CD4-positive, alpha-beta T cell treated with Interleukin-12 subunit alpha and Interleukin-12 subunit beta, for 1 hour (primary cell): Measurements from ENCODE around the gene DOLPP1.
A peak's percentile ranks its signal among the peaks of the same experiment; 100 is the strongest.
"Not testable (repeated sequence)": the region's sequence is repeated elsewhere in the genome, so short reads cannot be mapped to it uniquely, and the experiment has no call there.

Source experiments
- DNase-seq: peaks from one replicate; pipeline ENCODE4 v3.0.0-alpha.2; 2020

The DOLPP1 gene

DNA sequence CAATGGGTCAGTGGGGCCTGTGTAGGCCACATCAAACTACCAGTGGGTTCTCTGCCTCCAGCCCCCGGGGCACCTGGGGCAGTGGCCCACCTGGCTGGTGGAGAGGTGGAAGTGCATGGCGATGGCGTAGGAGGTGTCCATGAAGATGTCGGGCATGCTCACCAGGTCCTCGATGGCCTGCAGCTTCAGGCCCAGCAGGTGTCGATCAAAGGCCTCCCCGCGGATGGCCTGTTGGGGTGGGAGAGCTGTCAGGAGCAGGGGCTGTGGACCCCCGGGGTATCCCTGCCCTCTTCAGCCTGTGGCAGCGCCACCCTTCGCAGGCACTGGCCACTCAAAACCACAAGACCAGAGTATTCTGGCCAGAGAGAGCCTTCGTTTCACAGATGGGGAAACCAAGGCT, 15.0 kb downstream of the DOLPP1 start:
- DNase-seq, result no peak

DNA sequence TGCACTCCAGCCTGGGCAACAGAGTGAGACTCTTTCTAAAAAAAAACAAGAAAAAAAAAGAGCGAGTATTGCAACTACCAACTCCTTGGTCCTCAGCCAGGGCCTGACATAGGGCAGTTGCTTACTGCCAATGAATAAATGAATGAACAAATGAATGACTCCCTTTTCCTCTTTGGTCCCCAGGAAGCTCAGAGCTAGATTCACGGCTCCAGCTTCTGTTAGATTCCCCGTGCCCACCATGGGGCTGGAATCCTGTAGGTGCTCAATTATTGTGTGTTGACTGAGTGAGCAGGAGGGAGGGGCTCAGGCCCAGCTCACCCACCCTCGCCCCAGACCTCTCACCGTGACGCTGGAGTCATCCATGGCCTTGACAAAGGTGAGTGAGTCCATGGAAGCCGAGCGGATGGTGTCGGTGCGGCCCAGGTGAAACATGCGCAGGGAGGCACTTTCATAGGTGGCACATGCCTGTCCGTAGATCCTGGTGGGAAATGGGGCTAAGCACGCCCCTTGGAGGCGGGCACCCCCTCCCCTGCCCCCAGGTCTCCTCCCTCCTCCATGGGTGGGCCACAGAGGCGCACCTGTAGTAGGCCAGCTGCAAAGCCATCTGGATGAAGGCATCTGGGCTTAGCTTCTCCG, 16.9 kb downstream of the DOLPP1 start:
- DNase-seq, result no peak

DNA sequence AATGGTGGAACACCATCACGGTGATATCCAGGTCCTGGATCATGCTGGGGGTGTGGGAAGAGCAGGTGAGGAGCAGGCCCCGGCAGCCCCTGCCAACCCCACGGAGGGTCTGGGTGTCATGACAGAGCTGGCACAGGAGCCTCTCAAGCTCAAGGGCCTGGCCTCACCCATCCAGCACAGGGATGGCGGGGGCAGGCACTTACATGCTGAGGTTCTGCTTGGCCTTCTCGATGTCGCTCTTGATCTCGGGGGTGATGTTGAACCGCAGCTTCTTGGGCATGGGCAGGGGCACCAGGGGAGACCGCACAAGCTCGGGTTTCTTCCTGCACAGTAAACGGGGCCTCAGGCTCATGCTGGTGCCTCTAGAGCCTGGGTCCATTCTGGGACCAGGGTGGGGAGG, 17.4 kb downstream of the DOLPP1 start:
- no peak for DNase-seq

DNA sequence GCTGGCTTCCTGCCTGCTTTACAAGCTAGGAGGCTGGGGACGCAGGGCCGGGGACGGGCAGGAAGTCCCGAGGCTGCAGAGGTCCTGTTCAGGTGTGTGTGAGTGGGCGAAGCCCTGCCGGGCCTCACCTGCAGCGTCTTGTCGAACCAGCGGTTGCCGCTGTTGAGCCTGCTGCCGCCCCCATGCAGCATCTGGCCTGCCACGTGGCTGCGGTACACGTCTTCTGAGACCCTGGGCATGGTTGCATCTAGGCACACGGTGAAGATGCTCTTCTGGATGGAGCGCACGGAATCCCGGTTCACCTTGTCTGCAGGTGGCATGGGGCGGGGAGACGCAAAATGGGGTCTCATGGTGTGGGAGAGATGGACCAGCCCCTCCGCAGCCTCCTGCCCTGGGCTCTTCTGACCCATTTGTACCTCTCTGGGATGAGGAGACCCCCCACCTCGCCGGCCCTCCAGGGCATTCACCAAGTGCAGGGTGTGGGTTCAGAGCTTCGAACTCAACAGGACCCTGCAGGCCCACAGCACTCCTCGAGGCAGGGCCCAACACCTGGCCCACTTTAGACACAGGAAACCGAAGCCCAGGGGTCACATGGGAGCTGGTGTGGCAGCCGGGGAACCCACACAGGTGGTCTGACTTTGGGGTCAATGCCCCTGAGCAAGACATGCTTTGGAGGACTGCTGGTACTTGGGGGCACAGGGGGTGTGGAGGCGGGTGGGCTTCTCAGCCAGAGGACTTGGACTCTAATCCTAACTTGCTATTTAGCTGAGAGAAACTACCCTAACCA, 19.7 kb downstream of the DOLPP1 start:
- DNase-seq, result no peak

DNA sequence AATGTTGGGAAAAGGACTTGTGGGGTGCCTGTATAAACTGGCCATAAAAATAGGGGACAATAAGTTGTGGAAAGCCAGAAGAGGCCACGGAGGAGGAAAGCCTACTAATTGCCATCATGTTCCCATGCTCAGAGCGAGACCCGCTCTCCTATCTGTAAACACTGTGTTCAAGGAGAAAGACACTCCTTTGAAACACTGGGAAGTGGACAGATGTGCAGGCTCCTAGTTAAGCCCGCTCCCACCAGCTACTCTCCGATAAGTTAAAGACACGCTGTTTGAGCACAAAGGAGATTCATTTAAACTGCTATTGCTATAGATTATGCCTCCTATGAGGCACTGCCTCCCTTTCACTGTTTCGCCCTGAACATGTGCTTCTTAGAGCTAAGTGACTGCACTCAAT, 20.4 kb downstream of the DOLPP1 start:
- no peak for DNase-seq

GRCh38 chr9:129102095-129102525, 21.2 kb downstream of the DOLPP1 start:
- DNase-seq, result no peak

DNA sequence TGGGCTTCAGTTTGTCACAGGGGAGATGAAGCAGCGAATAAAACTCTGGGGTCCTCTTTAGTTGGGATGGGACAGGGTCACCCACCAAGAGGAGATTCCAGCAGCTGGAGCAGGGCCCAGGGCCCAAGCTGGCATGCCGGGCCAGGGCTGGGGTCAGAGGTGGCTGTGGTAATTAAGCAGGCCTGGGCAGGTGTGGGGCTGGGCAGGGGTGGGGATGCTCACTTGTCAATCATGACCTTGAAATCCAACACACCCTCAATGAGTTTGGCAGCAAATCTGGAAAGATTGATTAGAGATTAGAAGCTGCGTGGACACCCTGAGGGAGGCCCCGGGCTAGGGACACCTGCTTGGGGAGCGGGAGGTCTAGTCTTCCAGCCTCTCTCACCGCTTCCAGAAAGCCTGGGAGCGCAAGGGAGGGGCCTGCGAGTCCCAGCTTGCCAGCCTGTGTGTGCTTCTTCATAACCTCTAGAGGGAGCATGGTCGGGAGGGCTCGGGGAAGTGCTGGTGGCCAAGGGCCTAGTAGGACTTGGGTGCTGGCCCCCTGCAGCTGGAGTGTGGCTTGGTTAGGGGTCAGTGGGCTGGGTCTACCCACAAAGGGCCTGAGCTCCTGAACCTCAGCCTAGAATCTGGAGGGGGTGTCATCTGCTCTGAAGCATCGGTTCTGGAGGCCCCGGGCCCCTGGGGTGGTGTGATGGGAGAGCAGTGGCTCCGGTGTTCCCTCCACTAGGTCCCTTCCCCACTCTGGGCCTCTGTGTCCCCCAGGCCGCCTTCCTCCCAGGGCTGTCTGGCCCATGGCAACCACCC, 22.1 kb downstream of the DOLPP1 start:
- DNase-seq, result no peak

DNA sequence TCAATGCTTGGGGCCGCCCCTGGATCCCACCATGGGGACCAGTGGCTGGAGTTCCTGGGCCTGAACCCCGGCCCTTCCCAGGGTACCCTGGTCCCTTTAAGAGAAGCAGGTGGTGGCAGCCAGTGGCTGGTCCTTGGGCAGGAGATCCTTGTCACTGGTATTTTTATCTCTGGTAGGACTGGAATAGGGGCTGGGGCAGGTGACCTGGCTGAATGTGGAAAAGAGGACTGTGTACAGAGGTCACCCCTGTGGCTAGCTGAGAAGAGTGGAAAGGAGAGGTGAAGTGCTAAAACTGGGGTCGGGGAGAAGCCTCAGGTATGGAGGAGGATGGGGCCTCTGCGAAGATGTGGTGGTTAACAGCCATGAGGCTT, 22.7 kb downstream of the DOLPP1 start:
- DNase-seq, result no peak

DNA sequence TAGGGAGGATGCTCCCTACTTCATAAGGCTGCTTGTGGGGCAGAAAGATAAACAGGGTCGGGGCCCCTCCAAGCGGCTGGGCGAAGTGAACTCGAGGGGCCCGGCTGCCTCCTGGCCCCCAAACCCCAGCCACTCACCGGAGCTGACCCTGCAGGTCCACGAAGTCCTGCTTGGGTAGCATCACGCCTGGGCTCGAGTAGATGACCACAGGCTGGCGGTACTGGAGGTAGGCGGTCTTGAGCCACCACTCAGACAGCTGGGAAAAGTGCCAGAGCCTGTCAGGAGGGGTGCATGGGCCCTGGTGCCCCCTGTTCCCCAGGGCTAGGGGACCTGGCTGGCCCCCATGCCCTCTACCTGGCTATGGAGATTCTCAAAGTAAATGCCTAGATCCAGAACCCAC, 23.1 kb downstream of the DOLPP1 start:
- DNase-seq, result no peak

GRCh38 chr9:129105857-129106694, 25.2 kb downstream of the DOLPP1 start:
- DNase-seq, result no peak

DNA sequence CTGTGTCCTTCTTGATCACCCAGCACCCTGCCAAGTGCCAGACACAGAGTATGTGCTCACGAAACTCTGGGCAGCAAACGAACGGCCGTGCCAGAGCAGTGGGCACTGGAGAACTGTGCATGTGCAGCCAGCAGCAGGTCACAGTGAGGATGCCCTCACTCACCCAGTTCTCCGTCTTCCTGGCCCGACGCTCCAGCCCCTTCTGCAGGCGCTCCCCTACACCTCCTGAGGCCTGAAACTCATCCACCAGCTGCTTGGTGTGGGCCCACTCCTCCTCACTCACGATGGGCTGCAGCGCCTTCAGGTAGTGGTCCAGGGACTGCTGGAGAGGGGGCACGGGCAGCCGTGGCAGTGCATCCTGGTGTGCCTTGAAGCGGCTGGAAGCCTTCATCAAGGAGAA, 26.7 kb downstream of the DOLPP1 start:
- no peak for DNase-seq

- DNase-seq, result no peak
These were observed 27.3 kb downstream of the DOLPP1 start for GRCh38 chr9:129108083-129108804.

DNA sequence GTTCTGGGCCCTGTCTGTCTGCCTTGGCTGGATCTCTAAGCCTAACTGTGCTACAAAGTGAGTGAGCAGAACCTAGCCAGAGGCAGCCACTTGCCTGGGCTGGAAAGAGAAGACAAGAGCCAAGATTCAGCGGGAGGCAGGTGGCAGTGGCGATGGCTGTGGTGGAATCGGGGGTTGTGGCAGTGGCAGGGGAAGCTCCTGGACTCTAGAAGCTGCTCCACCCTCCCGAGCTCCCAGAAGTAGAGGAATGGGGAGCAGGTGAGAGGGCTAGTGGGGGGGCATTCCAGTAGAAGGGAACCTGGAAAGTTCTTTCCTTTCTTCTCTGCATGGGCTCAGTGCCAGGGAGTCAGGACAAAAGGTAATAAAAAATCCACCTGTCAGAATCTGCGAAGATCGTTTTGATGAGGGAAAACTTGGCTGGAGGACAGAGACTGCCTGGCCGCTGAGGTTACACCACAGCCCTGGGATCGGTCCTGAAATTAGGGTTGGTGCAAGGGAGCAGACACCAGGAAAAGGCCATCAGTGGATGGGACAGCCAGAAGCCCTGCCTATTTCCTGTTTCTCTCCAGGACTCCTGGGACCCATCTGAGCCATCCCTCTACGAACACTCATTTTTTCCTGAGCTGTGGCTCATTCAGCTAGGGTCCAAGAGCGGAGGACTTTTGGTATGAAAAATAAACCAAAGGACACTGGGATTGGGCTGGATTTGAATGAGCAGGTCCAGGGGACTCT, 28.1 kb downstream of the DOLPP1 start:
- no peak for DNase-seq

- no peak for DNase-seq
These were observed 28.6 kb downstream of the DOLPP1 start for GRCh38 chr9:129109537-129109903.

GRCh38 chr9:129109952-129110739, 29.2 kb downstream of the DOLPP1 start:
- no peak for DNase-seq

- peak; percentile 96 for DNase-seq
These were observed 30.0 kb downstream of the DOLPP1 start, which contains the start of the genes CRAT and PTPA for GRCh38 chr9:129110740-129111527. TSS of gene CRAT (minus strand) at chr9:129110793. CDS start at chr9:129110509, 284 bp downstream. TSS of gene PTPA (plus strand) at chr9:129111415. CDS start at chr9:129111601, 186 bp downstream.

DNA sequence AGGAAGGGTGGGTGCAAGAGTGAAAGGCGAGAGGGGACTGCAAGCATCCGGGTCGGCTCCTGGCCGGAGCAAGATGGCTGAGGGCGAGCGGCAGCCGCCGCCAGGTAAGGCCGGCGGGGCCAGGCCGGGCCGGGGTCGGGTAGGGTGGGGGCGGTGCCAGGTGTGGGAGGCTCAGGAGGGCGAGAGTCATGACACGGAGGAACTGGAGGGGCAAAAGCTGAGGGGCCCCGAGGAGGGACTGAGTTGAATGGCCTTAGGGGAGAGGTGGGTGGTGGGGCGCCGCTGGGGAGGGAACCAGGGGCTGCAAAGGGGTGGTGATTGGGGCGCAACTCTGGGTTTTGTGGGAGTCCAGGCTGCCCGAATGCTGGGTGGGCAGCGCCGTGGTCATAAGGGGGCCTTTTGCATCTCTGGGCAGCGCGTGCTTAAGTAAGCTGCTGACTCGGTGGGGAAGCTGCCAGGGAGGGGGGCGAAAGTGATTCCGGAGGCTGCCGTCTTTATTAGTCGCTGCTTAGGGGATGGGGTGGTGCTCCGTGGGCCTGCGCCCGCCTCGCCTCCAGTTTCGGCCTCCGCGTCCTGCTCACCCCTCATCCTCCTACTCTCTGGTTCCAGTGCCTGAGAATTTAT, 30.7 kb downstream of the DOLPP1 start:
- peak; percentile 17 for DNase-seq

- DNase-seq, result not testable (repeated sequence)
These were observed 31.6 kb downstream of the DOLPP1 start for GRCh38 chr9:129112526-129112925.
